GM23248 (cell line): ENCODE results near the gene DPP10.

Source experiments
- EZH2 ChIP-seq: fragments of 200-600 bp; sonication (generic); IDR thresholded peaks from 2 replicates; pipeline ENCODE4 v1.6.1; 2018; ENCODE audit warnings: antibody characterized with exemption, mild to moderate bottlenecking; ENCODE audit not compliant: insufficient read depth, poor library complexity, severe bottlenecking
- EZH2phosphoT487 ChIP-seq: fragments of 200-600 bp; sonication (generic); IDR thresholded peaks from 2 replicates; pipeline ENCODE4 v1.6.1; 2018; ENCODE audit warnings: antibody characterized with exemption, moderate library complexity, mild to moderate bottlenecking, low read depth; ENCODE audit not compliant: insufficient read depth

GRCh38 chr2:115652652-115653051 is 1210.2 kb downstream of the DPP10 start:
- no peak for TF ChIP-seq EZH2
- TF ChIP-seq EZH2phosphoT487 = no peak
